ENCODE measurements around the gene PGK1. TPM values are rescaled to one million over a fixed set of nuclear protein-coding genes. Genes with fewer than 3 reads are reported as not detected.
"Not testable (repeated sequence)": the region's sequence is repeated elsewhere in the genome, so short reads cannot be mapped to it uniquely, and the experiment has no call there.

Gene PGK1
- total RNA-seq, 5 donors from 2014 or later (not counting 1 experiment from before 2014, with no cell fraction given): 199 to 264 (median 203) TPM

- Mint-ChIP-seq H3K36me3 (peaks cover 38% of the 10 kb centered on the region), H3K4me3 (no peak overlapping the region), H3K27ac (peak overlapping the region; percentile 5 to 72), H3K4me1 (peaks cover 21 to 41% (median 24%) of the 10 kb centered on the region in 3 donors), H3K27me3 (peaks cover 0 to 12% of the 10 kb centered on the region in 2 donors), H3K9me3 (no peaks in the 10 kb centered on the region)
- no peak overlapping the region for H3K4me3 ChIP-seq (ENCODE audit: control insufficient read depth in 1 of 2, extremely low read depth in 1 of 2, low read length in 1 of 2)
- no peaks in the 10 kb centered on the region for H3K9me3 ChIP-seq
- peaks cover 0 to 2% of the 10 kb centered on the region in 2 experiments for H3K4me1 ChIP-seq (ENCODE audit: control insufficient read depth in 1 of 2, extremely low read depth in 1 of 2, insufficient read depth in 2 of 2, low read length in 2 of 2)
- no peak overlapping the region for H3K27ac ChIP-seq (ENCODE audit: low read length)
- POLR2A ChIA-PET: interaction anchor here in 1 of 2 donors (0.7 kb wide), 1 partner anchor 61 kb away, joined by 6 read pairs; no protein-coding TSS in a partner anchor
- H3K27me3 ChIP-seq (replicated peaks in 1 of 2; ENCODE audit: control insufficient read depth in 2 of 2, extremely low read depth in 1 of 2, insufficient read depth in 2 of 2, low read length in 1 of 2): no peaks in the 10 kb centered on the region
- DNase-seq: peak in 1 of 35 experiments; percentile 14
- CTCF ChIA-PET: no interaction called here
- peaks cover 0 to 72% of the 10 kb centered on the region in 2 donors for H3K36me3 ChIP-seq (ENCODE audit: control insufficient read depth in 2 of 2, extremely low read depth in 1 of 2, insufficient read depth in 1 of 2, low read length in 1 of 2)
- ATAC-seq (replicated peaks in 1 of 4): no peak
These were observed 19.1 kb downstream of the PGK1 start for GRCh38 chrX:78123190-78123589.

GRCh38 chrX:78124307-78124706 is 20.3 kb downstream of the PGK1 start:
- ATAC-seq (replicated peaks in 1 of 4): peak in 1 of 4 experiments; percentile 27
- H3K27ac Mint-ChIP-seq: peak overlapping the region; percentile 77 to 84
- Histone ChIP-seq H3K36me3 (ENCODE audit: control insufficient read depth in 2 of 2, extremely low read depth in 1 of 2, insufficient read depth in 1 of 2, low read length in 1 of 2) (peaks cover 0 to 61% of the 10 kb centered on the region in 2 donors), H3K27me3 (replicated peaks in 1 of 2; ENCODE audit: control insufficient read depth in 2 of 2, extremely low read depth in 1 of 2, insufficient read depth in 2 of 2, low read length in 1 of 2) (no peaks in the 10 kb centered on the region), H3K4me3 (ENCODE audit: control insufficient read depth in 1 of 2, extremely low read depth in 1 of 2, low read length in 1 of 2) (no peak overlapping the region), H3K9me3 (no peaks in the 10 kb centered on the region), H3K27ac (ENCODE audit: low read length) (no peak overlapping the region), H3K4me1 (ENCODE audit: control insufficient read depth in 1 of 2, extremely low read depth in 1 of 2, insufficient read depth in 2 of 2, low read length in 2 of 2) (peaks cover 0 to 2% of the 10 kb centered on the region in 2 experiments)
- WGBS (ENCODE audit: insufficient coverage): no CpG with 5 or more reads among the region's 2 CpGs
- H3K4me1 Mint-ChIP-seq: peaks cover 16 to 34% (median 20%) of the 10 kb centered on the region in 3 donors
- DNase-seq: peak in 1 of 35 experiments; percentile 37
- peaks cover 0 to 8% of the 10 kb centered on the region in 2 donors for H3K27me3 Mint-ChIP-seq
- peaks cover 36% of the 10 kb centered on the region for H3K36me3 Mint-ChIP-seq
- ChIA-PET CTCF (no interaction called here), POLR2A (interaction anchor here in 1 of 2 donors (1.1 kb wide), 1 partner anchor 9 kb away, joined by 3 read pairs; no protein-coding TSS in a partner anchor)
- H3K9me3 Mint-ChIP-seq: no peaks in the 10 kb centered on the region
- H3K4me3 Mint-ChIP-seq: no peak overlapping the region

- CTCF ChIA-PET: interaction anchor here in 1 of 2 donors (0.6 to 0.7 kb wide), 3 partner anchors 11 to 419 kb away, joined by 3 to 5 read pairs (median 3); no protein-coding TSS in a partner anchor
- no peaks in the 10 kb centered on the region for H3K27me3 ChIP-seq (replicated peaks in 1 of 2; ENCODE audit: control insufficient read depth in 2 of 2, extremely low read depth in 1 of 2, insufficient read depth in 2 of 2, low read length in 1 of 2)
- H3K36me3 ChIP-seq (ENCODE audit: control insufficient read depth in 2 of 2, extremely low read depth in 1 of 2, insufficient read depth in 1 of 2, low read length in 1 of 2): peaks cover 0 to 59% of the 10 kb centered on the region in 2 donors
- no peak overlapping the region for H3K27ac ChIP-seq (ENCODE audit: low read length)
- no peaks in the 10 kb centered on the region for H3K4me1 ChIP-seq (ENCODE audit: control insufficient read depth in 1 of 2, extremely low read depth in 1 of 2, insufficient read depth in 2 of 2, low read length in 2 of 2)
- peak overlapping the region; percentile 38 to 68 for H3K27ac Mint-ChIP-seq
- H3K27me3 Mint-ChIP-seq: peaks cover 0 to 8% of the 10 kb centered on the region in 2 donors
- POLR2A ChIA-PET: interaction anchor here (0.5 to 1.1 kb wide), 3 partner anchors 10 to 799 kb away, joined by 3 to 5 read pairs (median 4); no protein-coding TSS in a partner anchor
- H3K4me1 Mint-ChIP-seq: peaks cover 11 to 28% (median 15%) of the 10 kb centered on the region in 3 donors
- peak in 1 of 4 experiments; percentile 19 for ATAC-seq (replicated peaks in 1 of 4)
- no peak for DNase-seq
- no peaks in the 10 kb centered on the region for H3K9me3 ChIP-seq
- H3K4me3 Mint-ChIP-seq: no peak overlapping the region
- no peaks in the 10 kb centered on the region for H3K9me3 Mint-ChIP-seq
- H3K4me3 ChIP-seq (ENCODE audit: control insufficient read depth in 1 of 2, extremely low read depth in 1 of 2, low read length in 1 of 2): no peak overlapping the region
- H3K36me3 Mint-ChIP-seq: peaks cover 31% of the 10 kb centered on the region
- WGBS (ENCODE audit: insufficient coverage): no CpG with 5 or more reads among the region's 1 CpG
These were observed 21.1 kb downstream of the PGK1 start for GRCh38 chrX:78125148-78125547.

- H3K27ac Mint-ChIP-seq: peak overlapping the region; percentile 49 to 68
- ATAC-seq (replicated peaks in 1 of 4); H3K9me3 Mint-ChIP-seq; H3K9me3 ChIP-seq; H3K4me3 Mint-ChIP-seq; H3K27me3 ChIP-seq (replicated peaks in 1 of 2; ENCODE audit: control insufficient read depth in 2 of 2, extremely low read depth in 1 of 2, insufficient read depth in 2 of 2, low read length in 1 of 2); DNase-seq; H3K27me3 Mint-ChIP-seq; H3K4me1 ChIP-seq (ENCODE audit: control insufficient read depth in 1 of 2, extremely low read depth in 1 of 2, insufficient read depth in 2 of 2, low read length in 2 of 2); H3K4me3 ChIP-seq (ENCODE audit: control insufficient read depth in 1 of 2, extremely low read depth in 1 of 2, low read length in 1 of 2); H3K27ac ChIP-seq (ENCODE audit: low read length): not testable (repeated sequence)
- CTCF ChIA-PET: interaction anchor here in 1 of 2 donors (0.7 kb wide), 1 partner anchor 1323 kb away, joined by 6 read pairs; no protein-coding TSS in a partner anchor
- POLR2A ChIA-PET: interaction anchor here in 1 of 2 donors (0.5 to 0.7 kb wide), 3 partner anchors 35 to 799 kb away, joined by 3 to 5 read pairs (median 3); no protein-coding TSS in a partner anchor
- H3K4me1 Mint-ChIP-seq: peaks cover 14 to 32% (median 20%) of the 10 kb centered on the region in 3 donors
- H3K36me3 Mint-ChIP-seq: peaks cover 31% of the 10 kb centered on the region
- H3K36me3 ChIP-seq (ENCODE audit: control insufficient read depth in 2 of 2, extremely low read depth in 1 of 2, insufficient read depth in 1 of 2, low read length in 1 of 2): peaks cover 0 to 56% of the 10 kb centered on the region in 2 donors
These were observed 21.7 kb downstream of the PGK1 start for GRCh38 chrX:78125781-78126180.

GRCh38 chrX:78129714-78130113 is 25.7 kb downstream of the PGK1 start:
- Histone ChIP-seq H3K27me3 (replicated peaks in 1 of 2; ENCODE audit: control insufficient read depth in 2 of 2, extremely low read depth in 1 of 2, insufficient read depth in 2 of 2, low read length in 1 of 2) (no peaks in the 10 kb centered on the region), H3K36me3 (ENCODE audit: control insufficient read depth in 2 of 2, extremely low read depth in 1 of 2, insufficient read depth in 1 of 2, low read length in 1 of 2) (peaks cover 0 to 24% of the 10 kb centered on the region in 2 donors), H3K4me1 (ENCODE audit: control insufficient read depth in 1 of 2, extremely low read depth in 1 of 2, insufficient read depth in 2 of 2, low read length in 2 of 2) (no peaks in the 10 kb centered on the region), H3K27ac (ENCODE audit: low read length) (no peak overlapping the region), H3K4me3 (ENCODE audit: control insufficient read depth in 1 of 2, extremely low read depth in 1 of 2, low read length in 1 of 2) (no peak overlapping the region), H3K9me3 (no peaks in the 10 kb centered on the region)
- ChIA-PET CTCF (no interaction called here), POLR2A (no interaction called here)
- H3K4me1 Mint-ChIP-seq: peaks cover 5 to 13% (median 8%) of the 10 kb centered on the region in 3 donors
- H3K27me3 Mint-ChIP-seq: peaks cover 0 to 8% of the 10 kb centered on the region in 2 donors
- peaks cover 10% of the 10 kb centered on the region for H3K36me3 Mint-ChIP-seq
- H3K27ac Mint-ChIP-seq: peak overlapping the region in 1 of 2 donors; percentile 29
- H3K4me3 Mint-ChIP-seq: no peak overlapping the region
- no peaks in the 10 kb centered on the region for H3K9me3 Mint-ChIP-seq
- no peak for DNase-seq
- ATAC-seq (replicated peaks in 1 of 4): no peak

- H3K9me3 ChIP-seq: no peaks in the 10 kb centered on the region
- H3K27ac ChIP-seq (ENCODE audit: low read length): no peak overlapping the region
- WGBS (ENCODE audit: insufficient coverage): no CpG with 5 or more reads among the region's 1 CpG
- H3K27ac Mint-ChIP-seq: peak overlapping the region; percentile 29 to 57
- H3K36me3 ChIP-seq (ENCODE audit: control insufficient read depth in 2 of 2, extremely low read depth in 1 of 2, insufficient read depth in 1 of 2, low read length in 1 of 2): peaks cover 0 to 17% of the 10 kb centered on the region in 2 donors
- no peaks in the 10 kb centered on the region for H3K27me3 ChIP-seq (replicated peaks in 1 of 2; ENCODE audit: control insufficient read depth in 2 of 2, extremely low read depth in 1 of 2, insufficient read depth in 2 of 2, low read length in 1 of 2)
- no peak overlapping the region for H3K4me3 Mint-ChIP-seq
- ChIA-PET POLR2A (interaction anchor here (0.5 to 1.3 kb wide), 2 partner anchors 9 to 1289 kb away, joined by 3 to 7 read pairs; partner anchors contain the start of gene TAF9B (in 1 of the 2)), CTCF (no interaction called here)
- no peaks in the 10 kb centered on the region for H3K9me3 Mint-ChIP-seq
- no peak overlapping the region for H3K4me3 ChIP-seq (ENCODE audit: control insufficient read depth in 1 of 2, extremely low read depth in 1 of 2, low read length in 1 of 2)
- no peaks in the 10 kb centered on the region for H3K4me1 ChIP-seq (ENCODE audit: control insufficient read depth in 1 of 2, extremely low read depth in 1 of 2, insufficient read depth in 2 of 2, low read length in 2 of 2)
- peaks cover 10% of the 10 kb centered on the region for H3K36me3 Mint-ChIP-seq
- ATAC-seq (replicated peaks in 1 of 4) (no peak), DNase-seq (no peak)
- H3K27me3 Mint-ChIP-seq: peaks cover 0 to 5% of the 10 kb centered on the region in 2 donors
- H3K4me1 Mint-ChIP-seq: peaks cover 5 to 13% (median 8%) of the 10 kb centered on the region in 3 donors
These were observed 26.3 kb downstream of the PGK1 start for GRCh38 chrX:78130396-78130795.

Data from T-cell (primary cell).